H1 (cell line): ENCODE data around the gene SENP2. TPM values are rescaled to one million over a fixed set of nuclear protein-coding genes. Genes with fewer than 3 reads are reported as not detected.

Source experiments
- CTCF ChIA-PET: fragments of 300-600 bp; sonication (Branson Sonifier 250); formaldehyde crosslinking; loops from one replicate; lab custom pipeline; 2021; ENCODE audit not compliant: partially characterized antibody; lab: Charles Lee
- POLR2A ChIA-PET: fragments of 300-600 bp; sonication (Branson Sonifier 250); formaldehyde crosslinking; loops from one replicate; lab custom pipeline; 2021; ENCODE audit warnings: inconsistent platforms; ENCODE audit not compliant: partially characterized antibody; lab: Charles Lee
- DNase-seq, 2 experiments: peaks; one replicate each; pipeline versions ENCODE4 v3.0.0 to v3.0.0-alpha.2; 2010 to 2022; ENCODE audit warnings: low spot score in 2 of 2, low read depth in 1 of 2, mixed read lengths in 1 of 2
- FAIRE-seq: peaks from 2 replicates; lab custom pipeline; 2011; peaks lifted over from hg19 to GRCh38; lab: Jason Lieb, UNC
- H2AFZ ChIP-seq: 2 replicates; pipeline ENCODE4 v1.8.1; 2012; ENCODE audit warnings: low read length, inconsistent platforms
- H2AK5ac ChIP-seq: 2 replicates; pipeline ENCODE4 v1.6.1; 2013; ENCODE audit warnings: low read depth, low read length
- H2BK120ac ChIP-seq: replicated peaks from 2 replicates; pipeline ENCODE3; 2013; ENCODE audit warnings: low read depth, low read length, inconsistent platforms
- H2BK12ac ChIP-seq: 2 replicates; pipeline ENCODE4 v1.6.1; 2013; ENCODE audit warnings: low read depth, low read length
- H2BK15ac ChIP-seq: 2 replicates; pipeline ENCODE4 v1.6.1; 2013; ENCODE audit warnings: low read length
- H2BK20ac ChIP-seq: 2 replicates; pipeline ENCODE4 v1.6.1; 2013; ENCODE audit warnings: low read length
- H2BK5ac ChIP-seq: 2 replicates; pipeline ENCODE4 v1.6.1; 2013; ENCODE audit warnings: low read depth, low read length
- H3K14ac ChIP-seq: 2 replicates; pipeline ENCODE4 v1.6.1; 2013; ENCODE audit warnings: inconsistent platforms; ENCODE audit not compliant: insufficient read length
- H3K18ac ChIP-seq: 2 replicates; pipeline ENCODE4 v1.6.1; 2013; ENCODE audit warnings: low read length; ENCODE audit errors: extremely low read depth
- H3K23ac ChIP-seq: 2 replicates; pipeline ENCODE4 v1.6.1; 2013; ENCODE audit warnings: inconsistent platforms; ENCODE audit not compliant: insufficient read length
- H3K23me2 ChIP-seq: 2 replicates; pipeline ENCODE4 v1.6.1; 2013; ENCODE audit warnings: low read depth, low read length
- H3K27ac ChIP-seq: 2 replicates; pipeline ENCODE4 v1.6.1; 2011; ENCODE audit warnings: low read depth, low read length, inconsistent platforms
- H3K27me3 ChIP-seq, 4 experiments: replicated peaks in 1 of 4; 1 replicate in 1 of 4; 2 replicates in 3 of 4; pipeline versions ENCODE4 v1.6.1 to v1.8.1; 2011 to 2013; ENCODE audit warnings: low read length in 3 of 4, mild to moderate bottlenecking in 3 of 4, inconsistent platforms in 2 of 4, mixed read lengths in 2 of 4, moderate library complexity in 1 of 4; ENCODE audit not compliant: control insufficient read depth in 3 of 4, insufficient read depth in 3 of 4; ENCODE audit errors: extremely low read depth in 1 of 4
- H3K36me3 ChIP-seq, 4 experiments: 2 replicates each; pipeline versions ENCODE4 v1.6.1 to v1.8.1; 2011 to 2013; ENCODE audit warnings: mild to moderate bottlenecking in 4 of 4, low read length in 3 of 4, moderate library complexity in 2 of 4, control low read depth in 1 of 4, inconsistent platforms in 1 of 4; ENCODE audit not compliant: insufficient read depth in 4 of 4, control insufficient read depth in 2 of 4
- H3K4ac ChIP-seq: replicated peaks from 2 replicates; pipeline ENCODE3; 2013; ENCODE audit warnings: low read length, low read depth, mixed read lengths, inconsistent platforms; ENCODE audit not compliant: insufficient read length
- H3K4me1 ChIP-seq, 4 experiments: replicated peaks in 1 of 4; 1 replicate in 1 of 4; 2 replicates in 3 of 4; pipeline versions ENCODE4 v1.6.1 to v1.8.1; 2011 to 2013; ENCODE audit warnings: low read length in 3 of 4, inconsistent platforms in 2 of 4, mixed read lengths in 1 of 4; ENCODE audit not compliant: insufficient read depth in 4 of 4, control insufficient read depth in 3 of 4
- H3K4me2 ChIP-seq, 2 experiments: 2 replicates each; pipeline versions ENCODE4 v1.6.1 to v1.8.1; 2011 to 2013; ENCODE audit warnings: low read depth in 2 of 2, low read length in 2 of 2, control low read depth in 1 of 2, inconsistent platforms in 1 of 2, mild to moderate bottlenecking in 1 of 2; ENCODE audit not compliant: insufficient read depth in 1 of 2
- H3K4me3 ChIP-seq, 4 experiments: fragments of 200-600, 300-600 bp in 1 of 4; sonication (generic), shearing (Covaris generic), sonication (Bioruptor Twin) in 1 of 4; 2 replicates each; pipeline versions ENCODE4 v1.5.1 to v1.8.1; 2011 to 2016; ENCODE audit warnings: low read length in 4 of 4, low read depth in 3 of 4, control low read depth in 2 of 4, inconsistent platforms in 2 of 4, mild to moderate bottlenecking in 2 of 4, mixed read lengths in 1 of 4, moderate library complexity in 1 of 4; ENCODE audit not compliant: insufficient read depth in 2 of 4; ENCODE audit errors: extremely low read depth in 1 of 4
- H3K56ac ChIP-seq: replicated peaks from 2 replicates; pipeline ENCODE3; 2013; ENCODE audit warnings: low read depth, mild to moderate bottlenecking, mixed read lengths, low read length, inconsistent platforms; ENCODE audit not compliant: insufficient read length
- H3K79me1 ChIP-seq: 2 replicates; pipeline ENCODE4 v1.6.1; 2013; ENCODE audit warnings: low read depth, low read length, control low read depth
- H3K79me2 ChIP-seq, 2 experiments: 2 replicates each; pipeline versions ENCODE4 v1.6.1 to v1.8.1; 2012 to 2013; ENCODE audit warnings: low read length in 2 of 2, mild to moderate bottlenecking in 2 of 2, inconsistent platforms in 1 of 2; ENCODE audit not compliant: insufficient read depth in 2 of 2, control insufficient read depth in 1 of 2
- H3K9ac ChIP-seq, 4 experiments: replicated peaks in 1 of 4; 1 replicate in 1 of 4; 2 replicates in 3 of 4; pipeline versions ENCODE4 v1.6.1 to v1.8.1; 2011 to 2013; ENCODE audit warnings: low read depth in 3 of 4, low read length in 3 of 4, control low read depth in 2 of 4, mild to moderate bottlenecking in 2 of 4, moderate library complexity in 2 of 4, inconsistent platforms in 1 of 4; ENCODE audit errors: extremely low read depth in 1 of 4
- H3K9me3 ChIP-seq, 2 experiments: 2 replicates each; pipeline versions ENCODE4 v1.6.1 to v1.8.1; 2012 to 2013; ENCODE audit warnings: mild to moderate bottlenecking in 2 of 2, moderate library complexity in 2 of 2, control low read depth in 1 of 2, inconsistent platforms in 1 of 2, low read depth in 1 of 2, low read length in 1 of 2, mixed read lengths in 1 of 2; ENCODE audit not compliant: insufficient read depth in 2 of 2
- H4K20me1 ChIP-seq, 2 experiments: replicated peaks in 1 of 2; 2 replicates each; pipeline versions ENCODE3 to v1.8.1; 2011 to 2013; ENCODE audit warnings: inconsistent platforms in 2 of 2, low read length in 2 of 2, mild to moderate bottlenecking in 1 of 2; ENCODE audit not compliant: insufficient read depth in 2 of 2, control insufficient read depth in 1 of 2
- H4K5ac ChIP-seq: 2 replicates; pipeline ENCODE4 v1.6.1; 2013; ENCODE audit warnings: low read length, low read depth, mixed read lengths, inconsistent platforms; ENCODE audit not compliant: insufficient read length
- H4K8ac ChIP-seq: 2 replicates; pipeline ENCODE4 v1.8.0; 2013; ENCODE audit warnings: mild to moderate bottlenecking, moderate library complexity, low read length, inconsistent platforms; ENCODE audit not compliant: insufficient read depth; ENCODE audit errors: extremely low read depth
- H4K91ac ChIP-seq: replicated peaks from 2 replicates; pipeline ENCODE3; 2013; ENCODE audit warnings: low read length, mixed read lengths, inconsistent platforms; ENCODE audit not compliant: insufficient read length
- EZH2 ChIP-seq: fragments of 200-600 bp; sonication (generic); IDR thresholded peaks from 2 replicates; pipeline ENCODE4 v1.7.1; 2012; ENCODE audit warnings: low read depth, mild to moderate bottlenecking, moderate library complexity, low read length, inconsistent platforms; ENCODE audit not compliant: severe bottlenecking
- GABPA ChIP-seq: IDR thresholded peaks from 2 replicates; pipeline ENCODE4 v1.6.1; 2011; ENCODE audit warnings: mild to moderate bottlenecking, low read length, moderate library complexity, borderline replicate concordance; ENCODE audit not compliant: insufficient read depth
- NRF1 ChIP-seq: IDR thresholded peaks from 2 replicates; pipeline ENCODE4 v1.6.1; 2011; ENCODE audit warnings: mild to moderate bottlenecking, low read depth, low read length, improper control_type of control experiment
- PHF8 ChIP-seq: fragments of 200-600 bp; sonication (generic); conservative IDR thresholded peaks from 2 replicates; pipeline ENCODE4 v1.7.1; 2012; ENCODE audit warnings: low read depth, mild to moderate bottlenecking, inconsistent platforms, low read length, moderate library complexity
- RNF2 ChIP-seq: fragments of 200-900, 300-1000 bp; sonication (generic); IDR thresholded peaks from 2 replicates; pipeline ENCODE4 v1.7.1; 2016; ENCODE audit warnings: borderline replicate concordance, low read depth, mild to moderate bottlenecking, antibody characterized with exemption, low read length; ENCODE audit not compliant: poor library complexity, severe bottlenecking; ENCODE audit errors: missing control alignments
- WGBS, 2 experiments: shearing (Covaris generic) in 1 of 2; methylation state at CpG; one replicate each; pipeline versions ENCODE4 v1.1.6 to v1.1.7; 2013 to 2015; ENCODE audit warnings: low lambda C conversion rate in 2 of 2, mixed read lengths in 2 of 2, inconsistent platforms in 1 of 2, low coverage in 1 of 2, missing lambda C conversion rate in 1 of 2; ENCODE audit not compliant: insufficient replicate concordance in 2 of 2, insufficient coverage in 1 of 2, insufficient read length in 1 of 2; ENCODE audit errors: extremely low coverage in 1 of 2, missing lambda C conversion rate in 1 of 2; 5-methylcytosine and 5-hydroxymethylcytosine counted together
- polyA plus RNA-seq, 7 experiments: library from polyadenylated mRNA; depleted of rRNA in 3 of 7; stranded (reverse) in 5 of 7; unstranded in 2 of 7; fragments of >200 nt in 5 of 7; fragments of 200-250 nt in 2 of 7; gene quantifications; 1 replicate in 5 of 7; 2 replicates in 1 of 7; 4 replicates in 1 of 7; pipeline versions ENCODE4 v1.2.1 to v1.2.3, GENCODE V29; 2011 to 2013; ENCODE audit warnings: missing spikeins in 2 of 7, mixed read lengths in 2 of 7
- total RNA-seq: library from RNA; stranded (reverse); fragmentation: NEBNext Ultra II Directional; extraction: Animal tissue kit (Norgen Biotek cat#: 25700); gene quantifications from 2 replicates; pipeline ENCODE4 v1.2.1, GENCODE V29; 2021

Gene SENP2
- total and polyA plus RNA-seq, 2 of the 8 experiments (the other 6 are each of a cell fraction or from before 2014, with no cell fraction given) = 25.2 to 69.3 TPM

GRCh38 chr3:185623939-185624665 is 38.0 kb downstream of the SENP2 start:
- Histone ChIP-seq H3K23ac (no peak overlapping the region), H3K23me2 (no peaks in the 10 kb centered on the region), H3K9me3 (no peaks in the 10 kb centered on the region), H3K9ac (no peak overlapping the region), H4K20me1 (no peaks in the 10 kb centered on the region), H4K5ac (no peak overlapping the region), H3K4me3 (no peak overlapping the region), H3K14ac (no peak overlapping the region), H4K91ac (no peak overlapping the region), H3K4me1 (no peaks in the 10 kb centered on the region), H3K4ac (no peak overlapping the region), H2BK15ac (no peak overlapping the region), H2BK12ac (no peak overlapping the region), H3K27ac (no peak overlapping the region), H3K18ac (no peak overlapping the region), H2BK120ac (no peak overlapping the region), H4K8ac (no peak overlapping the region), H3K56ac (no peak overlapping the region), H2BK20ac (no peak overlapping the region), H2AK5ac (no peak overlapping the region), H2BK5ac (no peak overlapping the region), H3K36me3 (peaks cover 12 to 83% (median 41%) of the 10 kb centered on the region in 4 experiments), H3K79me2 (no peaks in the 10 kb centered on the region), H2AFZ (no peak overlapping the region), H3K4me2 (no peak overlapping the region), H3K79me1 (no peaks in the 10 kb centered on the region), H3K27me3 (no peaks in the 10 kb centered on the region)
- ChIA-PET POLR2A (no interaction called here), CTCF (interaction anchor here (0.6 kb wide), 1 partner anchor 1434 kb away, joined by 3 read pairs; no protein-coding TSS in a partner anchor)
- DNase-seq (no peak), FAIRE-seq (no peak)
- 94% methylated on average over 7 of the region's 7 CpGs; no CpG with 5 or more reads in 1 of the 2 experiments for WGBS, 2 experiments
- no peak for TF ChIP-seq EZH2
- TF ChIP-seq NRF1 = no peak
- no peak for TF ChIP-seq RNF2
- no peak for TF ChIP-seq PHF8
- TF ChIP-seq GABPA = no peak
